Adrenal gland (tissue), 12 donors: ENCODE data around the gene IGF2BP2. TPM values are rescaled to one million over a fixed set of nuclear protein-coding genes. Genes with fewer than 3 reads are reported as not detected.

Source experiments
- DNase-seq, 7 donors: peaks; one replicate each; pipeline ENCODE4 v3.0.0-alpha.2; 2019 to 2020
- H3K27ac ChIP-seq, 5 donors: fragments of 200-600 bp; sonication (generic) in 4 of 5; 1 replicate in 3 of 5; 2 replicates in 2 of 5; pipeline versions ENCODE4 v1.5.1 to v1.8.0; 2016 to 2020; ENCODE audit warnings: mild to moderate bottlenecking in 1 of 5
- H3K27me3 ChIP-seq: fragments of 200-600 bp; 2 replicates; pipeline ENCODE4 v1.8.0; 2021
- H3K36me3 ChIP-seq, 2 donors: fragments of 200-600 bp; replicated peaks in 1 of 2; 1 replicate in 1 of 2; 2 replicates in 1 of 2; pipeline versions ENCODE4 v1.5.1 to v1.8.0; 2018 to 2022
- H3K4me1 ChIP-seq, 2 donors: fragments of 200-600 bp; replicated peaks in 1 of 2; 1 replicate in 1 of 2; 2 replicates in 1 of 2; pipeline versions ENCODE4 v1.5.1 to v1.8.0; 2018 to 2021
- H3K4me3 ChIP-seq, 4 donors: fragments of 200-600 bp; sonication (generic) in 3 of 4; one replicate each; pipeline ENCODE4 v1.5.1; 2016 to 2018
- H3K9me3 ChIP-seq, 3 donors: fragments of 200-600 bp; sonication (generic) in 1 of 3; replicated peaks in 1 of 3; 1 replicate in 2 of 3; 2 replicates in 1 of 3; pipeline versions ENCODE4 v1.5.1 to v1.8.0; 2016 to 2021
- CTCF ChIP-seq, 6 experiments: fragments of 450-650 bp in 4 of 6; fragments of 200-600 bp in 2 of 6; sonication (generic) in 1 of 6; IDR thresholded peaks; 1 replicate in 5 of 6; 2 replicates in 1 of 6; pipeline versions ENCODE4 v1.5.1 to v1.8.0; 2016 to 2021; ENCODE audit warnings: antibody characterized with exemption in 6 of 6, mild to moderate bottlenecking in 2 of 6, moderate library complexity in 1 of 6
- POLR2A ChIP-seq, 2 donors: fragments of 450-650 bp; IDR thresholded peaks; one replicate each; pipeline ENCODE4 v1.6.1; 2017; ENCODE audit warnings: antibody characterized with exemption in 2 of 2, mild to moderate bottlenecking in 2 of 2, moderate library complexity in 1 of 2
- WGBS, 4 donors: extraction: QIAGEN DNeasy Blood & Tissue Kit in 2 of 4; methylation state at CpG; one replicate each; pipeline versions ENCODE4 v1.1.5 to v1.1.7; 2013 to 2017; 5-methylcytosine and 5-hydroxymethylcytosine counted together
- intact Hi-C, 2 donors: fragments of 100-400 bp; cut with DNase I; formaldehyde crosslinking; loops; one replicate each; pipeline versions ENCODE4 v1.14.1 to v1.15.0; 2022 to 2023
- polyA plus RNA-seq, 3 donors: library from polyadenylated mRNA; stranded (reverse); fragments of 200-250 nt in 2 of 3; fragments of 350-450 nt in 1 of 3; fragmentation: Illumina TruSeq in 1 of 3; extraction: RNeasy Lipid Tissue Mini Kit (QIAGEN cat#74804) in 1 of 3; gene quantifications; one replicate each; pipeline ENCODE4 v1.2.3, GENCODE V29; 2013 to 2014
- total RNA-seq, 9 donors: library from RNA; depleted of rRNA in 4 of 9; stranded (reverse); fragments of >200 nt in 4 of 9; fragments of 120-200 nt in 1 of 9; fragmentation: NEBNext Ultra II Directional in 1 of 9; extraction: Animal tissue kit (Norgen Biotek cat#: 25700) in 1 of 9; gene quantifications; one replicate each; pipeline versions ENCODE4 v1.1.0 to v1.2.4, GENCODE V29; 2013 to 2023
- donor health status: healthy with polysubstance abuse.
- donor health status: Bipolar disorder and iron deficiency.
- donor health status: DM: yes; HTN: yes; CAD: no.
- donor health status: DM: no; HTN: no; CAD: no.
- donor health status: DM: no; HTN: no; CAD: no.
- donor health status: DM: yes; HTN: yes; CAD: no.

IGF2BP2 gene
- total and polyA plus RNA-seq, 12 donors: 7.0 to 75.9 (median 17.9) TPM

- no peaks in the 10 kb centered on the region for H3K36me3 ChIP-seq
- WGBS, 4 donors: 79 to 86% (median 82%) methylated on average over 6 of the region's 6 CpGs
- H3K4me3 ChIP-seq: no peak overlapping the region
- H3K9me3 ChIP-seq: no peaks in the 10 kb centered on the region
- no peak for TF ChIP-seq CTCF (IDR thresholded peaks at IDR 0.05)
- TF ChIP-seq POLR2A (IDR thresholded peaks at IDR 0.05): no peak
- no peak for DNase-seq
- H3K27ac ChIP-seq: no peak overlapping the region
- H3K27me3 ChIP-seq: no peaks in the 10 kb centered on the region
- intact Hi-C loops: no loop called here
- peaks cover 6 to 21% of the 10 kb centered on the region in 2 donors for H3K4me1 ChIP-seq
Observed at GRCh38 chr3:185696039-185696438, 128.8 kb downstream of the IGF2BP2 start.

- H3K36me3 ChIP-seq: no peaks in the 10 kb centered on the region
- H3K27me3 ChIP-seq: no peaks in the 10 kb centered on the region
- peaks cover 6 to 26% of the 10 kb centered on the region in 2 donors for H3K4me1 ChIP-seq
- H3K27ac ChIP-seq: peak overlapping the region in 2 of 5 donors; percentile 47 to 52
- H3K4me3 ChIP-seq: no peak overlapping the region
- TF ChIP-seq POLR2A (IDR thresholded peaks at IDR 0.05) (no peak), CTCF (IDR thresholded peaks at IDR 0.05) (no peak)
- no peak for DNase-seq
- 36 to 57% (median 49%) methylated on average over 4 of the region's 4 CpGs for WGBS, 4 donors
- no peaks in the 10 kb centered on the region for H3K9me3 ChIP-seq
- intact Hi-C loops: no loop called here
Observed at GRCh38 chr3:185693985-185694653, 130.7 kb downstream of the IGF2BP2 start.

DNA sequence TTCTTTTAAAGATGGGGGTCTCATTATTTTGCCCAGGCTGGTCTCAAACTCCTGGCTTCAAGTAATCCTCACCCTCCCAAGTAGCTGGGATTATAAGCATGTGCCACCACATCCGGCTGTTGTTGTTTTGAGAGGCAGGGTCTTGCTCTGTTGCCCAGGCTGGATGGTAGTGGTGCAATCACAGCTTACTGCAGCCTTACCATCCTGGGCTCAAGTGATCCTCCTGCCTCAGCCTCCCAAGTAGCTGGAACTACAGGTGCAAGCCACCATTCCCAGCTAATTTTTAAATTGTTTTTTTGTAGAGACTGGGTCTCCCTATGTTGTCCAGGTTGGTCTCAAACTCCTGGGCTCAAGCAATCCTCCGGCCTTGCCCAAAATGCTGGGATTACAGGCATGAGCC is 133.2 kb downstream of the IGF2BP2 start:
- DNase-seq: no peak
- H3K4me1 ChIP-seq: peaks cover 6 to 35% of the 10 kb centered on the region in 2 donors
- TF ChIP-seq CTCF (IDR thresholded peaks at IDR 0.05) (no peak), POLR2A (IDR thresholded peaks at IDR 0.05) (no peak)
- no peak overlapping the region for H3K27ac ChIP-seq
- 92 to 100% (median 94%) methylated on average over 2 of the region's 2 CpGs for WGBS, 4 donors
- H3K36me3 ChIP-seq: peaks cover 0 to 7% of the 10 kb centered on the region in 2 donors
- H3K27me3 ChIP-seq: no peaks in the 10 kb centered on the region
- no peak overlapping the region for H3K4me3 ChIP-seq
- H3K9me3 ChIP-seq: no peaks in the 10 kb centered on the region
- intact Hi-C loops: no loop called here

- no peak overlapping the region for H3K27ac ChIP-seq
- intact Hi-C loops: no loop called here
- H3K27me3 ChIP-seq: no peaks in the 10 kb centered on the region
- no peak overlapping the region for H3K4me3 ChIP-seq
- no peak for DNase-seq
- peaks cover 0 to 14% of the 10 kb centered on the region in 2 donors for H3K4me1 ChIP-seq
- H3K36me3 ChIP-seq: peaks cover 0 to 19% of the 10 kb centered on the region in 2 donors
- WGBS, 4 donors: 84 to 90% (median 86%) methylated on average over 6 of the region's 6 CpGs
- TF ChIP-seq CTCF (IDR thresholded peaks at IDR 0.05) (no peak), POLR2A (IDR thresholded peaks at IDR 0.05) (no peak)
- no peaks in the 10 kb centered on the region for H3K9me3 ChIP-seq
Observed at GRCh38 chr3:185687271-185687878, 137.5 kb downstream of the IGF2BP2 start.
